GM18505 (cell line): Measurements from ENCODE around the gene LTK.

Experiments used
- ATAC-seq: cut with Tn5 transposase; IDR thresholded peaks from one replicate; pipeline ENCODE4 v1.9.1; 2021; ENCODE audit not compliant: unreplicated experiment
- POLR2A ChIP-seq: IDR thresholded peaks from 4 replicates; pipeline ENCODE4 v1.6.1; 2011; ENCODE audit warnings: borderline replicate concordance; ENCODE audit not compliant: insufficient read depth, insufficient read length; ENCODE audit errors: extremely low read depth

Gene LTK

DNA sequence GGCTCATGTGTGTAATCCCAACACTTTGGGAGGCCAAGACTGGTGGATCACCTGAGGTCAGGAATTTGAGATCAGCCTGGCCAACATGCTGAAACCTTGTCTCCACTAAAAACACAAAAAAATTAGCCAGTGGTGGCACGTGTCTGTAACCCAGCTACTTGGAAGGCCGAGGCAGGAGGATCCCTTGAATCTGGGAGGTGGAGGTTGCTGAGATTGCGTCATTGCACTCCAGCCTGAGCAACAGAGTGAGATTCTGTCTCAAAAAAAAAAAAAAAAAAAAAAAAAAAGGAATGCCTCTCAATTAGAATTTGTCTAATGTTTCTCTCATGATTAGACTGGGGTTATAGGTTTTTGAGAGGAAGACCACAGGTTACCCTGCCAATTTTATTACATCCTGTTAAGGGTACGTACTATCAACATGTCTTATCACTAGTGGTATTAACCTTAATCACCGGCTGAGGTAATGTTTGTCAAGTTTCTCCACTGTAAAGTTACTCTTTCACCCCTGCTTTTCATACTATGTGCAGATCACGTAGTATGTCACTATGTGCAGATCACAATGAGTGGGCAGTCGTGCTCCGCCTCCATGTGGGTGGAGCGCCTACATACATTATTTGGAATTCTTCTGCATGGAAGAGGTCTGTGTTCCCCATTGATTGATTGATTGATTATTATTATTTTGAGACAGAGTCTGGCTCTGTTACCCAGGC is 36.6 kb upstream of the LTK start:
- no peak for ATAC-seq
- no peak for TF ChIP-seq POLR2A

DNA sequence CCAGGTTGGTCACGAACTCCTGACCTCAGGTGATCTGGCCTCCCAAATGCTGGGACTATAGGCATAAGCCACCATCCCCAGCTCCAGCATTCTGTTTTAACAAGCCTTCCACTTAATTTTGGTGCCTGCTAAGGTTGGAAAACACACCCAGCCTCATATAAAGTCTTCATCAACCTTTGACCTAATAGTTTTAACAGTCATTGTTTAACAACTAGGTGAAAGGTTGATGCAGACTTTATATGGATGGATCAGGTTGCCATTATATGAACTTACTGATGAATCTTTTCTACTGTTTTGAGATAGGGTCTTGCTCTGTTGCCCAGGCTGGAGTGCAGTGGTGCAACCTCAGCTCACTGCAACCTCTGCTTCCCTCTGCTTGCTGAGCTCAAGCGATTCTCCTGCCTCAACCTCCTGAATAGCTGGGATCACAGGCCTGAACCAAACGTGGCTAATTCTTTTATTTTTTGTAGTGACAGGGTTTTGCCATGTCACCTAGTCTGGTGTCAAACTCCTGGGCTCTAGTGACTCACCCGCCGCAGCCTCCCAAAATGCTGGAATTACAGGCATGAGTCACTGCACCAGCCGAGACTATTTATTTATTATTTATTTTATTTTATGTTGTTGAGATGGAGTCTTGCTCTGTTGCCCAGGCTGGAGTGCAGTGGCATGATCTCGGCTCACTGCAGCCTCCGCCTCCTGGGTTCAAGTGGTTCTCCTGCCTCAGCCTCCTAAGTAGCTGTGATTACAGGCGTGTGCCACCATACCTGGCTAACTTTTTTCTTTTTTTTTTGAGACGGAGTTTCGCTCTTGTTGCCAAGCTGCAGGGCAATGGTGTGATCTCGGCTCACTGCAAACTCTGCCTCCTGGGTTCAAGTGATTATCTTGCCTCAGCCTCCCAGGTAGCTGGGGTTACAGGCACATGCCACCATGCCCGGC is 33.5 kb upstream of the LTK start:
- ATAC-seq = no peak
- no peak for TF ChIP-seq POLR2A

DNA sequence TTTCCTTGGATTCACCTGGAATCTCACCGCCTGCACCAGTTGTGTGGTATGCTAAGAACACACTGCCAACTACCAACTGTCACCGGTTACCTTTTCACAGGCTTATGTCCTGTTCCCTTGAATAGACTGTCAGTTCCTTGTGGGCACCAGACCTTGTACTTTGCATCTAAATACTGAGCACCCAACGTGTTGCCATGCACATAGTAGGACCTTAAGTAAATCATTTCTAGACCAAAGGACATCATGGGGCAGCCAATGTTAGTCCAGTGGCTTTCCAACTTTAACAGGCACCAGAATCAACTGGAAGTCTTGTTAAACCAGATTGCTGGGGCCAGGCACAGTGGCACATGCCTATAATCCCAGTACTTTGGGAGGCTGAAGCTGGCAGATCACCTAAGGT is 31.6 kb upstream of the LTK start:
- TF ChIP-seq POLR2A = no peak

DNA sequence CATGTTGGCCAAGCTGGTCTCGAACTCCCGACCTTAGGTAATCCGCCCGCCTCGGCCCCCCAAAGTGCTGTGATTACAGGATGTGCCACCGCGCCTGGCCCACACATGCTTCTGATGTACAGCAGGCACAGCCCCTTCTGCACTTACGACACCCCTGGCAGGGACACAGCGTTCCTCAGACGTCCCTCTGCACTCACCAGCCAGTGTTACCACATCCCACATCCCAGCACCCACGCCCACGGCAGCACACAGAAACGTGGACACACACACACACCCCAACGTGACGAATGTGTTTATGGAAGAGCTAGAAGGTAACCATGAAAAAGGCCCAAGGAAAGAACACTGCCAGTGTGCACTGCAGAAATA is 31.0 kb upstream of the LTK start:
- no peak for ATAC-seq
- no peak for TF ChIP-seq POLR2A

More for the DNA sequence above, 31.6 kb upstream of the LTK start:
- ATAC-seq = no peak

DNA sequence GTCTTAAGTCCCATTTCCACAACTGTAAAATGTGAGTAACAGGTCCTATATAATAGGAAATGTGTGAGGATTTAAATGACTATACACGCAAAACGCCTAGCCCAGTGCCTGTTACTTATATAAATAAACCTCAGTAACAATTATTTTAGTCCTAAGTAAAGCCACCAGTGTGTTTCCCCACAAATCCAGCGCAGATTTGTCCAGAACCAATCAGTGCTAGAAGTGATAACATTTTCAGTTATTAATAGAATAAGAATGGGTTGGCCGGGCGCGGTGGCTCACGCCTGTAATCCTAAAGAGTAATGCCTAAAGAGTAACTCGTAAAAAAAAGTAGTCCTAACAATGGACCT is 29.9 kb upstream of the LTK start:
- no peak for TF ChIP-seq POLR2A
- no peak for ATAC-seq

DNA sequence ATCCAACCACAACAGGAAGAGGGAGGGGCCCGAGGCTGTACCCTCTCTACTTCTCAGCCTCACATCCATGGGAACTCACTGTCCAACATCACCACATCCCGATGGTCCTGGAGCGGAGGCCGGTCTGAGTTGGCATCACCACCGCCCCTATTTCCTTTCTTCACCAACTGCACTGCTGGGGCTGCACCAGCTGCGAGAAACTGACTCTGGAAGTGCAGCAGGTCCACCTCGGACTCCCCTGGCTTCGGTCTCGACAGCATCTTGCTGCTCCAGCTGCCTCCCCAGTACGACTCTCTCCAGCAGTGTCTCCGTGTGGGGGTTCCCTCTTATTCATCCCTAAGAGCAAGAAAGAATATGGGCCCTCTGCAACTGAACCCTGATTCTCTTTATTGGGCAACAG is 23.2 kb upstream of the LTK start:
- TF ChIP-seq POLR2A = no peak
- ATAC-seq = no peak

DNA sequence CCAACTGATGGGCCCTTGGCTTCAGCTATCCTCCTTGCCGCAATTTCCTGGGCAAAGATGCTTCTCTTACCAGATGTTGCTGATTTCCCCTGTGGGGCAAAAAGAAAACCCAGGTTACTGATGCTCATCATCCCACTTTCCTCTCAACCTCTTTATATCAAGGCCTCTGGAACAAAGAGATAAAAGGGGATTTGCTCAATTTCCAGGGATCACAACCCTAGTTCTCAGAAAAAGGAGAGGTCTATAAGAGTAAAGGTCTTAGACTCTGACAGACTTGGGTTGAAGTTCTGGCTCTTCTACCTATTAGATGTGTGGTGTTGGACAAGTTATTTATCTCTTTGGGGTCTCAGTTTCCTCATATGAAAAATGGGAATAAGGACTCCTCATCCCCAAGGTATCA is 21.9 kb upstream of the LTK start:
- no peak for TF ChIP-seq POLR2A
- no peak for ATAC-seq

DNA sequence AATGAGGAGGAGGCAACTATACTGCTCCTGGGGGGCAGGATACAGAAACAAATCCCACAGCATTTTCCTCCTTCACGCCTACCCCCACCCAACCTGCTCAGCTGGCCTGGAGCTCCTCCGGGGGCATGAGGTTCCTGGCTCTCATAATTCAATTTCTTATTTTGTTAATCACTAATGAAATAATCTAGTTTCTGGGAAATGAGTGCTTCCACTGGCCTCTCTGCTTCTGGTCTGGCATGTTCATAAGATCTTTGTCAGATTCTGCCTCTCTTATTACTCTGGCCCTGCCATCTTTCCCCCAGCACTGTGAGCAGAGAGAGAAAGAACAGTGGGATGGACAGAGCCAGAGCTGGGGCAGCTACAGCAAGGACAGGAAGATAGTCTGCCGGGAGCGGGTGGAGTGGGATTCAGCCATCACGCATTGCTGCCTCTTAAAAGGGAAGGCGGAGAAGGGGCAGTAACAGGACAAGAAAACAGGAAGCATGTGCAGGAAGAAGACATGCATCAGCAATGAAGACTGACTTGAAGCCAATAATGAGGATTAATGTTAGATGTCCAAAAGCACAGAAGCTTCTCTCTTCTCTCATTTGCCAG is 16.8 kb upstream of the LTK start:
- TF ChIP-seq POLR2A = no peak

DNA sequence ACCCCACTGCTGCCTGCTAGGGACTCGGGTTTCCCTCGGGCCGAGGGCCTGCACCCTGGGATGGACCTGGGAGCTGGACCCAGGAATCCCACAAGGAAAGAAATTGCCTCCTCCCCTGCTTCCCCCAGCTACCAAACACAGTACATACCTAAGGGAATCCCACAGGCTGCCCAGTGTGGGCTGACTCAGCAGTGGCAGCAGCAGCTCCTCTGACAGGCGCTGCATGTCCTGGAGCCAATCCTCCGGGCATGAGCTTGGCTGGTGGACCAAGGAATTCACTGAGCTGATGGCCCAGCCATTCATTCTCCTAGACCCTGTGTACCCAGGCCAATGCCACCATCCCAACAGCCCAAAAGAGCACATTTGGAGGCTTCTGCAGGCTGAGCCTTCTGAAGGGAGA is 9.5 kb upstream of the LTK start:
- no peak for TF ChIP-seq POLR2A
- ATAC-seq = no peak

More for the DNA sequence above, 16.8 kb upstream of the LTK start:
- no peak for ATAC-seq

DNA sequence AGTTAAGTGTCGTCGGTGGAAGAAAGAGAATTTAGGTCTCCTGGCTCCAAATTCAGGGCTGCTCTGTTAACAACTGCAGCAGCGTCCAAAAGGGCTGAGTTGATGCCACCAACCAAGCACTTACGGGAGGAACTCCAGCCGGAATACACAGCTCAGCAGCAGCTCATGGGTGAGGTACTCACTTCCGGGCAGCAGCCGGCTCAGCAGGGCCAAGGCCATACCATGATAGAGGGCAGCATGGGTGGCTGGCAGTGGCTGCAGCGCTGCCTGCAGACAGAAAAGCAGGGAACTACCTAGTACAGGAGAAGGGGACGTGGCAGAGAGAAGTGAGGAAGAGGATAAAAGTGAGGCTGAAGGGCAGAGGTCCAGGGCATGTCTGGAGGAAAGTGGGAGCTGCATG is 8.0 kb upstream of the LTK start:
- ATAC-seq = no peak
- TF ChIP-seq POLR2A = no peak

DNA sequence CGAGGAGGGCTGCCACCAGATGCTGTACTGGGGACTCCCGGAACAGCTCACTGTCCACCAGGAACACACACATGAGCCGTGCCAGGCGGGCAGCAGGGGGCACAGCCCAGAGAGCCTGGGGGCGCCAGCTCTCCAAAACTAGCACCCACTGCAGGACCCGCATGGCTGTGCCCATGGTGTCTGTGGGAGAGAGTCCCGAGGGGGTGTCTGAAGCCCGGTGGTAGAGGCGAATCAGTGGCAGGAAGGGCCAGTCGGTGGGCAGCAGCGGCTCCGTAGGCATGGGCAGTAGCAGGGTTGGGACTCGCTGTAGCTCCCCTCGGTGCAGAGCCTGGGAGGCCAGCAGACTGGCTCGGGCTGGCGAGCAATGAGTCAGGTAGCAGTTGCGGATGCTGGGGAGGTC is 7.0 kb upstream of the LTK start:
- no peak for ATAC-seq
- TF ChIP-seq POLR2A = no peak

DNA sequence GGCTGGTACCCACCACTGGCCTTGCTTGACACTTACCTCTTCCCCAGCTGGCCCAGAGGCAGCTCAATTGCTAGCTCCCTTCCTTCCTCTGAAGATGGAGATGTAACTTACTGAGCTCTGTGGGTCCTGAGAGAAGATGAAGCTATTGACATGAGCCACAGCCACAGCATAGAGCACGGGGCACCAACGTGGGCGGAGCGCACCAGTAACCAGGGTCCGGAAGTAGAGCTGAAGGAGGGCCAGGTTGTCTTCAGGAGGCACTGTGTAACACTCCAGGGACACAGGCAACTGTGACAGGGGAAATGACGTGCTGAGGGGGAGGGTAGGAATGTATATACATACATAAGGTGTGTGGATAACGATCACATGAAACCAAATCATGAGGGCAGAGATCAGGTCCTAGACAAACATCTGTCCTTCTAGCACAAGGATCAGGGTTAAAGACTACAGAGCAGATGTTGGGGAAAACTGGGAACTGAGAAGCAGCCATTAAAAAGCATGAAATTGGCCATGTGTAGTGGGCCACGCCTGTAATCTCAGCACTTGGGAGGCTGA is 4.3 kb upstream of the LTK start:
- no peak for ATAC-seq
- TF ChIP-seq POLR2A = no peak

DNA sequence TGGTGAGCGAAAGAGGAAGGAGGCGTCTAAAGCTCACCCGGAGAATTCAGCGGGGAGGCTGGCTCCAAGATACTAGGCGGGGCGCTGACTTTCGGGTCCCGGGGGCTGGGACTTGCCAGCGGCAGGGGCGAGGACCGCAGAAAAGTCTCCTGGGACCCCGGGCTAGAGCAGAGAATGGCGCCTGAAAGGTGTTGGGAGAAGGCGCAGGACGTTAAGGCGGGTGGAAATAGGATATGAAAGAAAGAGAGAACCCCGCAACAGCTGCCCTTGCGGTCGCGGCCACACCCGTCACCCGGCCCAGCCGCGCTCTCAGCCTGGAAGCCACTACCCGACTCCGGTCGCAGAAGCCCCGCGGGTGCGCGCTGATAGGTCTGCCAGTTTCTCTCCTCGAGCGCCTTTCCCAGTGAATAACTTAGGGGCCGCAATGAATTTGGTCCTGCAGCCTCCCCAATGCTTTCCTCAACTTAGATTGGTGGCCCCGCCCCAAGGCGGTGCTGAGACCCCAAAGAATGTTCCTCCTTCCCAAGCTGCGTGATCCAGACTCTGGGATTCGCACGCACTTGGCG is 604 bp downstream of the LTK start:
- no peak for TF ChIP-seq POLR2A
- ATAC-seq = no peak
